GM21526 (cell line): ENCODE results near the gene DKK3.

ENCODE experiments used
- ATAC-seq: cut with Tn5 transposase; IDR thresholded peaks from one replicate; pipeline ENCODE4 v1.9.1; 2021; ENCODE audit warnings: moderate library complexity; ENCODE audit not compliant: unreplicated experiment, low FRiP score

Gene DKK3

GRCh38 chr11:12031856-12032544, 23.6 kb upstream of the DKK3 start:
- ATAC-seq = no peak

- no peak for ATAC-seq
These were observed 21.4 kb upstream of the DKK3 start for GRCh38 chr11:12029738-12030363.

- no peak for ATAC-seq
These were observed 20.7 kb upstream of the DKK3 start for GRCh38 chr11:12029119-12029518.

GRCh38 chr11:12028303-12028702, 19.9 kb upstream of the DKK3 start:
- no peak for ATAC-seq

GRCh38 chr11:12026331-12027211, 18.1 kb upstream of the DKK3 start:
- ATAC-seq = no peak

GRCh38 chr11:12024254-12024926, 16.0 kb upstream of the DKK3 start:
- ATAC-seq = no peak

- ATAC-seq = no peak
These were observed 14.6 kb upstream of the DKK3 start for GRCh38 chr11:12023015-12023414.

- ATAC-seq = no peak
These were observed 12.1 kb upstream of the DKK3 start for GRCh38 chr11:12020546-12020945.

GRCh38 chr11:12019866-12020416, 11.5 kb upstream of the DKK3 start:
- ATAC-seq = no peak

GRCh38 chr11:12019337-12019736, 10.9 kb upstream of the DKK3 start:
- no peak for ATAC-seq

GRCh38 chr11:12017865-12018453, 9.5 kb upstream of the DKK3 start:
- no peak for ATAC-seq

GRCh38 chr11:12017243-12017678, 8.8 kb upstream of the DKK3 start:
- ATAC-seq = no peak

- ATAC-seq = no peak
These were observed 7.8 kb upstream of the DKK3 start for GRCh38 chr11:12016246-12016645.

GRCh38 chr11:12015486-12015885, 7.1 kb upstream of the DKK3 start:
- ATAC-seq = no peak

GRCh38 chr11:12013781-12014180, 5.4 kb upstream of the DKK3 start:
- no peak for ATAC-seq

- no peak for ATAC-seq
These were observed 1.3 kb upstream of the DKK3 start for GRCh38 chr11:12009617-12010321.

GRCh38 chr11:12008790-12009616, 577 bp upstream of the DKK3 start:
- ATAC-seq = no peak

- ATAC-seq = no peak
These were observed 1.2 kb downstream of the DKK3 start for GRCh38 chr11:12007230-12007593.
